Lower leg skin (tissue), 4 donors: ENCODE data around the gene TBC1D8. TPM values are rescaled to one million over a fixed set of nuclear protein-coding genes. Genes with fewer than 3 reads are reported as not detected.

Experiments used
- DNase-seq, 2 donors: peaks; one replicate each; pipeline ENCODE4 v3.0.0-alpha.2; 2019; ENCODE audit warnings: low spot score in 2 of 2
- H3K4me3 ChIP-seq: fragments of 200-600 bp; sonication (generic); 2 replicates; pipeline ENCODE4 v1.5.1; 2017; ENCODE audit warnings: mild to moderate bottlenecking, low read depth; ENCODE audit not compliant: poor library complexity, severe bottlenecking
- CTCF ChIP-seq, 3 donors: fragments of 450-650 bp; IDR thresholded peaks; one replicate each; pipeline ENCODE4 v1.5.1; 2016; ENCODE audit warnings: antibody characterized with exemption in 3 of 3, mild to moderate bottlenecking in 3 of 3, moderate library complexity in 2 of 3
- POLR2A ChIP-seq, 2 donors: fragments of 450-650 bp; IDR thresholded peaks; one replicate each; pipeline ENCODE4 v1.6.1; 2016 to 2017; ENCODE audit warnings: antibody characterized with exemption in 2 of 2, mild to moderate bottlenecking in 1 of 2, moderate library complexity in 1 of 2
- WGBS, 2 donors: methylation state at CpG; one replicate each; pipeline ENCODE4 v1.1.5; 2018; 5-methylcytosine and 5-hydroxymethylcytosine counted together
- intact Hi-C: fragments of 100-400 bp; cut with DNase I; formaldehyde crosslinking; loops from one replicate; pipeline ENCODE4 v1.15.0; 2023; ENCODE audit warnings: low total_unique reads
- total RNA-seq, 4 donors: library from RNA; depleted of rRNA; stranded (reverse); fragments of >200 nt; gene quantifications; one replicate each; pipeline ENCODE4 v1.1.0, GENCODE V29; 2016

The TBC1D8 gene
- total RNA-seq, 4 donors from 2014 or later = 29.4 to 102 (median 46.1) TPM

GRCh38 chr2:100976645-100977391, 174.4 kb downstream of the TBC1D8 start:
- intact Hi-C loops = no loop called here
- TF ChIP-seq CTCF (IDR thresholded peaks at IDR 0.05) (no peak), POLR2A (IDR thresholded peaks at IDR 0.05) (no peak)
- DNase-seq = no peak

DNA sequence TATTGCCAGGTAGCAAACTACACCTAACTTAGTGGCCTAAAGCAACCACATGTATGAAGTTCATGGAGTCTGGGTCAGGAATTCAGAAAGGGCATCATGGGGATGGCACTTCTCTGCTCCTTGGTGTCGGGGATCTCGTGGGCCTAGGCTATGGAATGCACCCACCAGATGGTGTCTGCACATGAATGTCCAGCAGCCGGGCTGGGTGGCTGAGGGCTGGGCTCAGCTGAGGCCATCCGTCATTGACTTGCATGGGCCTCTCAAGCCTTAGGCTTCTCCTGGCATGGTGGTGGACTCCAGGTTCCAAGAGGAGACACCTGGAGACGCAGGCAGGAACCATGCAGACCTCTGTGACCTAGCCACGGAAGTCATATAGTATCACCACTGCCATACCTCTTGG, 175.1 kb downstream of the TBC1D8 start:
- DNase-seq = no peak
- intact Hi-C loops = no loop called here
- TF ChIP-seq CTCF (IDR thresholded peaks at IDR 0.05) (no peak), POLR2A (IDR thresholded peaks at IDR 0.05) (no peak)
- no peak overlapping the region for H3K4me3 ChIP-seq
- WGBS, 2 donors = 85 to 95% methylated on average over 6 of the region's 6 CpGs

More at GRCh38 chr2:100976645-100977391, 174.4 kb downstream of the TBC1D8 start:
- WGBS, 2 donors = 88% methylated on average over 19 of the region's 19 CpGs
- H3K4me3 ChIP-seq = no peak overlapping the region

GRCh38 chr2:100975521-100975785, 175.7 kb downstream of the TBC1D8 start:
- no peak overlapping the region for H3K4me3 ChIP-seq
- TF ChIP-seq POLR2A (IDR thresholded peaks at IDR 0.05) = no peak
- TF ChIP-seq CTCF (IDR thresholded peaks at IDR 0.05) = no peak
- intact Hi-C loops = no loop called here
- WGBS, 2 donors = 93 to 97% methylated on average over 7 of the region's 7 CpGs
- DNase-seq = no peak

DNA sequence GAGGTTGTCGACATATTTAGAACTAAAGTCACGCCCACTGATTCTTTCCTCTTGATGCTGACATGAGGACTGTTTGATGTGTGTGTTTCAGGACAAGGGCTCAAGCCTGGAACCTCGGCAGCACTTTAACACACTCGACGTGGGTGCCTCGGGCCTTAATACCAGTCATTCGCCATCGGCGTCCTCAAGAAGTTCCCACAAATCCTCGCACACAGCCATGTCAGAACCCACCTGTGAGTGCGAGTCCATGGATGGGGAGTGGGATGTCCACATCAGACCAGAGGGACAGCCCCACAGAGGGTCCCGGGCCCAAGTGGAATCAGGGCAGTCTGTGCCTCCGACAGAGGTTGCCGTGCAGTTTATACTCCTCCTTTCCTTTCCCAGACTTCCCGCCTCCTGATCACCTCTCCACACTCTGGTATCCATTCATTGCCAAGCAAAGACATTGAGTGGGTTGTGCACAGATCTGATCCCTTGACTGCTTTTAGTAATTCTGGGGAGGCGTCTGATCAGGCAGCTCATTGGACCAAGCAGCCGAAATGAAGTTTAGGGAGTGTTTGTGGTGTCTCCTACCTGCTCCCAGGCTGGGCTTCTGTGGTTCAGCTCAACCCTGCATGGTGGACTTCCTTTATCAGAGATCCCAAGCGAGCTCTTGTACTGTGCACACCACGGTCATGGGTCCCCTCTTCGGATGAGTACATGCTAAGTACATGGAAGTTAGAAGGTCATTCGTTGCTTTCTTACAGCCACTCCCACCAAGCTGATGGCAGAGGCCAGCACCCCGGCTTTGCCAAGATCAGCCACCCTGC, 176.3 kb downstream of the TBC1D8 start:
- no peak overlapping the region for H3K4me3 ChIP-seq
- intact Hi-C loops = no loop called here
- TF ChIP-seq POLR2A (IDR thresholded peaks at IDR 0.05) (no peak), CTCF (IDR thresholded peaks at IDR 0.05) (no peak)
- WGBS, 2 donors = 91% methylated on average over 22 of the region's 22 CpGs
- DNase-seq = no peak

GRCh38 chr2:100972452-100972851, 178.7 kb downstream of the TBC1D8 start:
- no peak overlapping the region for H3K4me3 ChIP-seq
- no peak for DNase-seq
- intact Hi-C loops = no loop called here
- TF ChIP-seq POLR2A (IDR thresholded peaks at IDR 0.05) (no peak), CTCF (IDR thresholded peaks at IDR 0.05) (no peak)
- WGBS, 2 donors = 75 to 83% methylated on average over 7 of the region's 7 CpGs
